ENCODE data around the gene GID8. TPM values are rescaled to one million over a fixed set of nuclear protein-coding genes. Genes with fewer than 3 reads are reported as not detected.

GID8 gene
- total and polyA plus RNA-seq, 9 of the 15 experiments (the other 6 are each of a cell fraction or from before 2014, with no cell fraction given): 7.5 to 31.6 (median 22.2) TPM

GRCh38 chr20:62971950-62972844, 34.2 kb downstream of the GID8 start (continued):
- no peak for TF ChIP-seq ZNF143 (CRISPR knock-in tag; IDR thresholded peaks at IDR 0.05)
- no peak for TF ChIP-seq POLR3G (IDR thresholded peaks at IDR 0.05; ENCODE audit: extremely low read depth, insufficient read length, insufficient replicate concordance)
- TF ChIP-seq, protein P1, sequence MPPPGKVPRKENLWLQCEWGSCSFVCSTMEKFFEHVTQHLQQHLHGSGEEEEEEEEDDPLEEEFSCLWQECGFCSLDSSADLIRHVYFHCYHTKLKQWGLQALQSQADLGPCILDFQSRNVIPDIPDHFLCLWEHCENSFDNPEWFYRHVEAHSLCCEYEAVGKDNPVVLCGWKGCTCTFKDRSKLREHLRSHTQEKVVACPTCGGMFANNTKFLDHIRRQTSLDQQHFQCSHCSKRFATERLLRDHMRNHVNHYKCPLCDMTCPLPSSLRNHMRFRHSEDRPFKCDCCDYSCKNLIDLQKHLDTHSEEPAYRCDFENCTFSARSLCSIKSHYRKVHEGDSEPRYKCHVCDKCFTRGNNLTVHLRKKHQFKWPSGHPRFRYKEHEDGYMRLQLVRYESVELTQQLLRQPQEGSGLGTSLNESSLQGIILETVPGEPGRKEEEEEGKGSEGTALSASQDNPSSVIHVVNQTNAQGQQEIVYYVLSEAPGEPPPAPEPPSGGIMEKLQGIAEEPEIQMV (tag; conservative IDR thresholded peaks at IDR 0.05; ENCODE audit: low read depth): no peak
- TF ChIP-seq, protein P2, sequence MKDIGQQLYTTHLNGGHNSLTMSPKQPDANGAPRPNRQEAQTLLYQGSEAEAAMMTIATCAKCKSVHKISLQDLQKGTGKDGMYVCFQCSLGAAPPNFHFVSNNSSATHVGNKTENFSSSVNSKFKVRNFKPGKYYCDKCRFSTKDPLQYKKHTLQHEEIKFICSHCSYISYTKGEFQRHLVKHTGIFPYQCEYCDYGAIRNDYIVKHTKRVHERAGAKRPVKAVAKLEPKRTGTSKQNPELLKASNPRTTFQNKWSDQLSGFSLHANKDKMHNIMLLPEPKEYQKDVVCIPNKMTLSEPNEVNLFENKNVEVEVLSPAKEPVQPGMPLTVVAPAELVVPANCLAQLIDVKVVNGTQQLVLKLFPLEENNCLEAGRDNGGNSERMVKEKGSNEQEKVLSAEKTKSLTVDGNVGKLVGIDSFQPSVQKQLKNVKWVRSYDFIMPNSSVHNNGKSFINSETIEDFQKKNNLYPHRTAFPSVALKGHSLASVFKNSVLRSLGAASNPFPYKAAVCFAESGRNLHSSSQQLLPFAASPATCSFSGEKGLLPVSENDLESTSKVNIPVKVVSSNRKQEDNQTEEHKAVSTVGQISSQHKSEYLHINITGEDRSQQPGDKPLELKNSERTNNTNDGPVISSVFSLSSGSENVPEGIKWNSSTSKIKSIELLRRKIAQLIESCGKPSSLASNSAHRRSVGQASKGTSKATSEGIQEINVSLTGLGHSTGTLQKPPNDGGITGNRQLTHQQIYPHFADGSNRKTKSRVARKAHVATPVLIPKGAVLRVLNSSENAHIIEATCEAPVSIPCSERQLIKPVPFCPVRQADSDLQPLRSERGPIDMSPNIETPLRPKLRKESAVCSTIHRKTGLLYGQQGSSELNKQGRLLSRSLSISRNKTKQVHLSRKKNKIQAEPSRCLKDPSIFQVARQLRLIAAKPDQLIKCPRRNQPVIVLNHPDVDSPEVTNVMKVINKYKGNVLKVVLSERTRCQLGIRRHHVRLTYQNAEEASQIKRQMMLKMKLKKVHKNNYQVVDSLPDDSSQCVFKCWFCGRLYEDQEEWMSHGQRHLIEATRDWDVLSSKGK (CRISPR knock-in tag; IDR thresholded peaks at IDR 0.05): no peak
- TF ChIP-seq, protein P3, sequence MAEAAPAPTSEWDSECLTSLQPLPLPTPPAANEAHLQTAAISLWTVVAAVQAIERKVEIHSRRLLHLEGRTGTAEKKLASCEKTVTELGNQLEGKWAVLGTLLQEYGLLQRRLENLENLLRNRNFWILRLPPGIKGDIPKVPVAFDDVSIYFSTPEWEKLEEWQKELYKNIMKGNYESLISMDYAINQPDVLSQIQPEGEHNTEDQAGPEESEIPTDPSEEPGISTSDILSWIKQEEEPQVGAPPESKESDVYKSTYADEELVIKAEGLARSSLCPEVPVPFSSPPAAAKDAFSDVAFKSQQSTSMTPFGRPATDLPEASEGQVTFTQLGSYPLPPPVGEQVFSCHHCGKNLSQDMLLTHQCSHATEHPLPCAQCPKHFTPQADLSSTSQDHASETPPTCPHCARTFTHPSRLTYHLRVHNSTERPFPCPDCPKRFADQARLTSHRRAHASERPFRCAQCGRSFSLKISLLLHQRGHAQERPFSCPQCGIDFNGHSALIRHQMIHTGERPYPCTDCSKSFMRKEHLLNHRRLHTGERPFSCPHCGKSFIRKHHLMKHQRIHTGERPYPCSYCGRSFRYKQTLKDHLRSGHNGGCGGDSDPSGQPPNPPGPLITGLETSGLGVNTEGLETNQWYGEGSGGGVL (CRISPR knock-in tag; IDR thresholded peaks at IDR 0.05): no peak
- TF ChIP-seq NR1H2 (CRISPR knock-in tag; IDR thresholded peaks at IDR 0.05): no peak
- TF ChIP-seq ZNF696 (CRISPR knock-in tag; conservative IDR thresholded peaks at IDR 0.05): no peak
- peak; percentile 81 for TF ChIP-seq ARID2 (IDR thresholded peaks at IDR 0.05)
- TF ChIP-seq RBM15 (IDR thresholded peaks at IDR 0.05; ENCODE audit: insufficient read depth, low read length): no peak
- no peak for TF ChIP-seq ZNF133 (CRISPR knock-in tag; IDR thresholded peaks at IDR 0.05)
- peak; percentile 76 to 93 for TF ChIP-seq RAD21 (CRISPR knock-in tag; conservative IDR thresholded peaks at IDR 0.05 in 1 of 2, IDR thresholded peaks at IDR 0.05 in 1 of 2)
- TF ChIP-seq, protein P4, sequence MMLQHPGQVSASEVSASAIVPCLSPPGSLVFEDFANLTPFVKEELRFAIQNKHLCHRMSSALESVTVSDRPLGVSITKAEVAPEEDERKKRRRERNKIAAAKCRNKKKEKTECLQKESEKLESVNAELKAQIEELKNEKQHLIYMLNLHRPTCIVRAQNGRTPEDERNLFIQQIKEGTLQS (IDR thresholded peaks at IDR 0.05): no peak
- TF ChIP-seq, protein P4 (CRISPR knock-in tag; conservative IDR thresholded peaks at IDR 0.05): no peak
- no peak for TF ChIP-seq KAT8 (IDR thresholded peaks at IDR 0.05; ENCODE audit: low read depth)
- no peak for TF ChIP-seq NR2C1 (IDR thresholded peaks at IDR 0.05)
- TF ChIP-seq NR2C1 (tag; IDR thresholded peaks at IDR 0.05): no peak
- no peak for TF ChIP-seq ZEB2 (IDR thresholded peaks at IDR 0.05)
- no peak for TF ChIP-seq HEY1 (CRISPR knock-in tag; IDR thresholded peaks at IDR 0.05; ENCODE audit: borderline replicate concordance)
- TF ChIP-seq HSF4 (CRISPR knock-in tag; IDR thresholded peaks at IDR 0.05; ENCODE audit: borderline replicate concordance): no peak
- no peak for TF ChIP-seq OTX1 (CRISPR knock-in tag; IDR thresholded peaks at IDR 0.05)
